A549 (cell line): ENCODE data around the gene TRIO. TPM values are rescaled to one million over a fixed set of nuclear protein-coding genes. Genes with fewer than 3 reads are reported as not detected.

Experiments
- ATAC-seq, 2 experiments: fragments of 200-7000 bp in 1 of 2; fragments of >200 bp in 1 of 2; cut with Nextera tagmentation in 1 of 2; cut with Tn5 transposase in 1 of 2; 3 replicates each; pipeline versions ENCODE4 v1.8.0 to v1.9.1; 2018 to 2020; ENCODE audit warnings: mild to moderate bottlenecking in 1 of 2, moderate library complexity in 1 of 2
- CTCF ChIA-PET: fragments of 300-600 bp; sonication (Branson Sonifier 250); formaldehyde crosslinking; extraction: SDS; loops from one replicate; lab custom pipeline; 2021; ENCODE audit warnings: antibody characterized with exemption, inconsistent platforms; lab: Yijun Ruan, JAX
- POLR2A ChIA-PET: fragments of 350-600 bp; formaldehyde crosslinking; extraction: SDS; loops from one replicate; lab custom pipeline; 2021; ENCODE audit warnings: antibody characterized with exemption, inconsistent platforms; lab: Yijun Ruan, JAX
- DNase-seq, 2 experiments: peaks; one replicate each; pipeline versions ENCODE4 v3.0.0 to v3.0.0-alpha.2; 2011 to 2016; ENCODE audit warnings: low read depth in 1 of 2, low spot score in 1 of 2
- FAIRE-seq: peaks from 2 replicates; lab custom pipeline; 2011; peaks lifted over from hg19 to GRCh38; lab: Jason Lieb, UNC
- H3K27ac ChIP-seq, 2 experiments: fragments of >200 bp; sonication (Bioruptor Twin); formaldehyde crosslinking; 3 replicates each; pipeline ENCODE4 v1.5.1; 2016 to 2017
- H3K4me1 ChIP-seq: fragments of >200 bp; sonication (Bioruptor Twin); formaldehyde crosslinking; 3 replicates; pipeline ENCODE4 v1.6.1; 2016
- H3K4me2 ChIP-seq: fragments of >200 bp; sonication (Bioruptor Twin); formaldehyde crosslinking; 3 replicates; pipeline ENCODE4 v1.6.1; 2016
- H3K4me3 ChIP-seq: fragments of >200 bp; sonication (Bioruptor Twin); formaldehyde crosslinking; 3 replicates; pipeline ENCODE4 v1.5.1; 2016
- H3K9me3 ChIP-seq: fragments of >200 bp; sonication (Bioruptor Twin); formaldehyde crosslinking; 3 replicates; pipeline ENCODE4 v1.6.1; 2016
- EHF ChIP-seq: fragments of 250-450 bp; sonication (Bioruptor Pico); IDR thresholded peaks from 2 replicates; pipeline ENCODE4 v1.5.0; 2020; ENCODE audit warnings: mild to moderate bottlenecking
- EHMT2 ChIP-seq: fragments of 200-600 bp; sonication (generic); IDR thresholded peaks from 2 replicates; pipeline ENCODE4 v1.6.1; 2016; ENCODE audit warnings: antibody characterized with exemption, low read depth, mild to moderate bottlenecking, moderate library complexity
- ESRRA ChIP-seq: fragments of 150-350 bp; IDR thresholded peaks from 2 replicates; pipeline ENCODE4 v1.6.1; 2014; ENCODE audit warnings: mild to moderate bottlenecking, low read length, borderline replicate concordance
- FOSL2 ChIP-seq, 2 experiments: fragments of 450-650 bp in 1 of 2; fragments of >200 bp in 1 of 2; sonication (Bioruptor Twin) in 1 of 2; formaldehyde crosslinking; IDR thresholded peaks; 2 replicates each; pipeline versions ENCODE4 v1.5.0 to v1.6.1; 2016 to 2020; ENCODE audit warnings: mild to moderate bottlenecking in 1 of 2, moderate library complexity in 1 of 2
- HOXA7 ChIP-seq: fragments of 250-450 bp; sonication (Bioruptor Pico); IDR thresholded peaks from 2 replicates; pipeline ENCODE4 v1.5.0; 2020; ENCODE audit warnings: mild to moderate bottlenecking, moderate library complexity
- JUN ChIP-seq, 2 experiments: fragments of >200 bp; sonication (Bioruptor Twin); formaldehyde crosslinking; IDR thresholded peaks; 2 replicates in 1 of 2; 3 replicates in 1 of 2; pipeline ENCODE4 v1.6.1; 2016 to 2017
- MAFK ChIP-seq: fragments of 450-650 bp; IDR thresholded peaks from 2 replicates; pipeline ENCODE4 v1.6.1; 2014; ENCODE audit not compliant: partially characterized antibody
- NPAS2 ChIP-seq: fragments of 250-450 bp; sonication (Bioruptor Pico); IDR thresholded peaks from 2 replicates; pipeline ENCODE4 v1.8.0; 2022; ENCODE audit warnings: mild to moderate bottlenecking, moderate library complexity, borderline replicate concordance
- RAD21 ChIP-seq, 2 experiments: fragments of >200 bp in 1 of 2; sonication (Bioruptor Twin) in 1 of 2; formaldehyde crosslinking in 1 of 2; IDR thresholded peaks in 1 of 2; conservative IDR thresholded peaks in 1 of 2; 2 replicates in 1 of 2; 3 replicates in 1 of 2; pipeline ENCODE4 v1.6.1; 2012 to 2018; ENCODE audit warnings: inconsistent platforms in 1 of 2
- RARB ChIP-seq: fragments of 250-450 bp; sonication (Bioruptor Pico); IDR thresholded peaks from 2 replicates; pipeline ENCODE4 v1.8.0; 2021; ENCODE audit warnings: mild to moderate bottlenecking, moderate library complexity
- SMC3 ChIP-seq: fragments of >200 bp; sonication (Bioruptor Twin); formaldehyde crosslinking; IDR thresholded peaks from 3 replicates; pipeline ENCODE4 v1.6.1; 2018; ENCODE audit warnings: inconsistent platforms
- ZFP36 ChIP-seq: fragments of 450-650 bp; IDR thresholded peaks from 2 replicates; pipeline ENCODE4 v1.6.1; 2014; ENCODE audit warnings: borderline replicate concordance; ENCODE audit not compliant: partially characterized antibody
- WGBS: methylation state at CpG from one replicate; pipeline ENCODE4 v1.1.6; 2017; ENCODE audit errors: missing lambda C conversion rate; 5-methylcytosine and 5-hydroxymethylcytosine counted together
- polyA plus RNA-seq, 4 experiments: library from polyadenylated mRNA; depleted of rRNA in 3 of 4; stranded (reverse); fragments of >200 nt; fragmentation: RNase III in 1 of 4; extraction: RNeasy Plus Mini Kit Qiagen cat#74134 plus additional on column Dnase treatment in 1 of 4; gene quantifications; 2 replicates in 3 of 4; 3 replicates in 1 of 4; pipeline ENCODE4 v1.2.3, GENCODE V29; 2011 to 2017
- TF ChIP-seq, protein P1 (sequence below): fragments of 250-450 bp; sonication (Bioruptor Pico); IDR thresholded peaks from 2 replicates; pipeline ENCODE4 v1.5.0; 2021; ENCODE audit warnings: mild to moderate bottlenecking, moderate library complexity, borderline replicate concordance
- TF ChIP-seq, protein P2 (sequence below): IDR thresholded peaks from 2 replicates; pipeline ENCODE4 v1.6.1; 2012; ENCODE audit warnings: low read depth, borderline replicate concordance
- TF ChIP-seq, protein P3 (sequence below): fragments of 150-350 bp; IDR thresholded peaks from 2 replicates; pipeline ENCODE4 v1.6.1; 2014; ENCODE audit warnings: low read depth, mild to moderate bottlenecking, low read length
- TF ChIP-seq, protein P4 (sequence below): fragments of 450-650 bp; IDR thresholded peaks from 2 replicates; pipeline ENCODE4 v1.6.1; 2014; ENCODE audit warnings: antibody characterized with exemption
- TF ChIP-seq, protein P5 (sequence below): fragments of >200 bp; sonication (Bioruptor Twin); formaldehyde crosslinking; IDR thresholded peaks from 3 replicates; pipeline ENCODE4 v1.6.1; 2016

TRIO gene
- polyA plus RNA-seq, 2 of the 4 experiments (the other 2 are of a cell fraction), result 47.5 to 79.0 TPM

DNA sequence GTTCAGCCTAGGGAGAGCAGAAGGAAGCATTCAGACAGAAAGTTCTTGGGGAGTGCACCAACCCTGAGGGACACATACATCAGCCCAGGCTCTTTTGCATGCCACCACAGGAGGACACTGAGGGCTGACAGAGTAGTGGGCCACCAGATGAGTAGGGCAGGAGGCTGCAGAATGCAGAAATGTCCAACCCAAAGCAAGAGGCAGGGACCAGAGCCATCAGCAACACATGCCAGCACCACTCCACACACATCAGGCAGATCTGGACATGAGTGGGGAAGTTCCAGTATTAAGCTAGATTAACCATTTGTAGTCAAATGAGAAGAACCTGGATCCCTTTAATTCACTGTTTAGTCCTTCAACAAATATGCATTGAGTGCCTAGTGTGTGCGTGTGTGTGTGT lies 402.7 kb downstream of the TRIO start (continued):
- TF ChIP-seq, protein P1, sequence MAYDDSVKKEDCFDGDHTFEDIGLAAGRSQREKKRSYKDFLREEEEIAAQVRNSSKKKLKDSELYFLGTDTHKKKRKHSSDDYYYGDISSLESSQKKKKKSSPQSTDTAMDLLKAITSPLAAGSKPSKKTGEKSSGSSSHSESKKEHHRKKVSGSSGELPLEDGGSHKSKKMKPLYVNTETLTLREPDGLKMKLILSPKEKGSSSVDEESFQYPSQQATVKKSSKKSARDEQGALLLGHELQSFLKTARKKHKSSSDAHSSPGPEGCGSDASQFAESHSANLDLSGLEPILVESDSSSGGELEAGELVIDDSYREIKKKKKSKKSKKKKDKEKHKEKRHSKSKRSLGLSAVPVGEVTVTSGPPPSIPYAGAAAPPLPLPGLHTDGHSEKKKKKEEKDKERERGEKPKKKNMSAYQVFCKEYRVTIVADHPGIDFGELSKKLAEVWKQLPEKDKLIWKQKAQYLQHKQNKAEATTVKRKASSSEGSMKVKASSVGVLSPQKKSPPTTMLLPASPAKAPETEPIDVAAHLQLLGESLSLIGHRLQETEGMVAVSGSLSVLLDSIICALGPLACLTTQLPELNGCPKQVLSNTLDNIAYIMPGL (CRISPR knock-in tag), result no peak
- TF ChIP-seq RAD21 (conservative IDR thresholded peaks at IDR 0.05 in 1 of 2, IDR thresholded peaks at IDR 0.05 in 1 of 2), result no peak
- TF ChIP-seq, protein P2, sequence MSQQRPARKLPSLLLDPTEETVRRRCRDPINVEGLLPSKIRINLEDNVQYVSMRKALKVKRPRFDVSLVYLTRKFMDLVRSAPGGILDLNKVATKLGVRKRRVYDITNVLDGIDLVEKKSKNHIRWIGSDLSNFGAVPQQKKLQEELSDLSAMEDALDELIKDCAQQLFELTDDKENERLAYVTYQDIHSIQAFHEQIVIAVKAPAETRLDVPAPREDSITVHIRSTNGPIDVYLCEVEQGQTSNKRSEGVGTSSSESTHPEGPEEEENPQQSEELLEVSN, result no peak
- TF ChIP-seq NPAS2 (CRISPR knock-in tag), result no peak

DNA sequence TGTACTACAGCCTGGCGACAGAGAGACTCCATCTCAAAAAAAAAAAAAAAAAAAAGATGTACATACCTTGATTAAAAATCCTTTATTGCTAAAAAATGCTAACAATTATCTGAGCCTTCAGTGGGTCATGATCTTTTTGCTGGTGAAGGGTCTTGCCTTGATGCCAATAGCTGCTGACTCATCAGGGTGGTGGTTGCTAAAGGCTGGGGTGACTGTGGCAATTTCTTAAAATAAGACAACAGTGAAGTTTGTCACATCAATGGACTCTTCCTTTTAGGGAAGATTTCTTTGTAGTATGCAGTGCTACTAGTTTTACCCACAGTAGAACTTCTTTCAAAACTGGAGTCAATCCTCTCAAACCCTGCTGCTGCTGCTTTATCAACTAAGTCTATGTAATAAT lies 404.5 kb downstream of the TRIO start:
- Histone ChIP-seq H3K4me2 (no peak overlapping the region), H3K4me1 (no peaks in the 10 kb centered on the region), H3K9me3 (no peaks in the 10 kb centered on the region), H3K4me3 (no peak overlapping the region), H3K27ac (no peak overlapping the region)
- ATAC-seq, result no peak
- FAIRE-seq, result no peak
- 86% methylated on average over 1 of the region's 1 CpG for WGBS
- CTCF ChIA-PET, result no interaction called here
- no peak for DNase-seq
- POLR2A ChIA-PET, result no interaction called here
- TF ChIP-seq, protein P3, sequence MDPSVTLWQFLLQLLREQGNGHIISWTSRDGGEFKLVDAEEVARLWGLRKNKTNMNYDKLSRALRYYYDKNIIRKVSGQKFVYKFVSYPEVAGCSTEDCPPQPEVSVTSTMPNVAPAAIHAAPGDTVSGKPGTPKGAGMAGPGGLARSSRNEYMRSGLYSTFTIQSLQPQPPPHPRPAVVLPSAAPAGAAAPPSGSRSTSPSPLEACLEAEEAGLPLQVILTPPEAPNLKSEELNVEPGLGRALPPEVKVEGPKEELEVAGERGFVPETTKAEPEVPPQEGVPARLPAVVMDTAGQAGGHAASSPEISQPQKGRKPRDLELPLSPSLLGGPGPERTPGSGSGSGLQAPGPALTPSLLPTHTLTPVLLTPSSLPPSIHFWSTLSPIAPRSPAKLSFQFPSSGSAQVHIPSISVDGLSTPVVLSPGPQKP, result no peak
- peak; percentile 18 for TF ChIP-seq MAFK
- TF ChIP-seq HOXA7 (CRISPR knock-in tag), result no peak
- no peak for TF ChIP-seq ZFP36
- no peak for TF ChIP-seq ESRRA
- TF ChIP-seq, protein P4, sequence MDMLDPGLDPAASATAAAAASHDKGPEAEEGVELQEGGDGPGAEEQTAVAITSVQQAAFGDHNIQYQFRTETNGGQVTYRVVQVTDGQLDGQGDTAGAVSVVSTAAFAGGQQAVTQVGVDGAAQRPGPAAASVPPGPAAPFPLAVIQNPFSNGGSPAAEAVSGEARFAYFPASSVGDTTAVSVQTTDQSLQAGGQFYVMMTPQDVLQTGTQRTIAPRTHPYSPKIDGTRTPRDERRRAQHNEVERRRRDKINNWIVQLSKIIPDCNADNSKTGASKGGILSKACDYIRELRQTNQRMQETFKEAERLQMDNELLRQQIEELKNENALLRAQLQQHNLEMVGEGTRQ, result no peak

DNA sequence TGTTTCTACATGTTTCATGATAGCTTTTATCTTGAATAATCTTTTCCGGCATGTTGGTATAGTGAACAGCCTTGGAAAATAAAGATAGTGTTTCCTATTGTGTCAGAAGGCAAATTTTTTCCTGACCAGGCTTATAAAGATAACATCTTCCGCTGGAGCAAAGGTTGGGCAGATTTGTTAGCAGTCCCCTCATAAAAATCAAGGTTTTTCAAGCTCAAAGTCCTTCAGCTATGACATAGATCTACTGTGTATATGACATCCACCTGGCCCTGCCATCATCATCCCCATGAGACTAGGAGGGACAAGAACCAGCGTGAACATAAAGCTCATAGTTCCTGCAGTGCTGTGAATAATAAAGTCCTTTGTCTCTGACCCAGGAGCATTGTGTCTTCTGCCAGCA lies 408.1 kb downstream of the TRIO start:
- no peaks in the 10 kb centered on the region for H3K4me1 ChIP-seq
- H3K9me3 ChIP-seq, result no peaks in the 10 kb centered on the region; the same call in 2 of the 3 replicates
- H3K4me3 ChIP-seq, result no peak overlapping the region
- FAIRE-seq, result no peak
- CTCF ChIA-PET, result interaction anchor here (0.7 to 1.6 kb wide), 2 partner anchors 9 kb away, joined by 3 to 7 read pairs; no protein-coding TSS in a partner anchor
- TF ChIP-seq, protein P3, result no peak
- no peak for TF ChIP-seq FOSL2 (IDR thresholded peaks at IDR 0.05)
- no peak for TF ChIP-seq FOSL2 (CRISPR knock-in tag; IDR thresholded peaks at IDR 0.05)
- TF ChIP-seq RARB (CRISPR knock-in tag), result no peak
- no peak for TF ChIP-seq SMC3
- no peak for TF ChIP-seq EHMT2
- no peak for TF ChIP-seq JUN (IDR thresholded peaks at IDR 0.05)
- TF ChIP-seq MAFK, result no peak
- TF ChIP-seq, protein P5, sequence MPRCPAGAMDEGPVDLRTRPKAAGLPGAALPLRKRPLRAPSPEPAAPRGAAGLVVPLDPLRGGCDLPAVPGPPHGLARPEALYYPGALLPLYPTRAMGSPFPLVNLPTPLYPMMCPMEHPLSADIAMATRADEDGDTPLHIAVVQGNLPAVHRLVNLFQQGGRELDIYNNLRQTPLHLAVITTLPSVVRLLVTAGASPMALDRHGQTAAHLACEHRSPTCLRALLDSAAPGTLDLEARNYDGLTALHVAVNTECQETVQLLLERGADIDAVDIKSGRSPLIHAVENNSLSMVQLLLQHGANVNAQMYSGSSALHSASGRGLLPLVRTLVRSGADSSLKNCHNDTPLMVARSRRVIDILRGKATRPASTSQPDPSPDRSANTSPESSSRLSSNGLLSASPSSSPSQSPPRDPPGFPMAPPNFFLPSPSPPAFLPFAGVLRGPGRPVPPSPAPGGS, result no peak
- no peak for TF ChIP-seq EHF (CRISPR knock-in tag)
- TF ChIP-seq, protein P1 (CRISPR knock-in tag), result no peak
- POLR2A ChIA-PET, result no interaction called here
- DNase-seq, result no peak
- 52% methylated on average over 3 of the region's 3 CpGs for WGBS
- no peak overlapping the region for H3K27ac ChIP-seq
- ATAC-seq, result no peak
- H3K4me2 ChIP-seq, result no peak overlapping the region
